GM21423 (cell line): ENCODE measurements around the gene SLC18A3.

Experiments used
- ATAC-seq: cut with Tn5 transposase; IDR thresholded peaks from one replicate; pipeline ENCODE4 v1.9.1; 2021; ENCODE audit warnings: mild to moderate bottlenecking, moderate library complexity; ENCODE audit not compliant: unreplicated experiment

The SLC18A3 gene

DNA sequence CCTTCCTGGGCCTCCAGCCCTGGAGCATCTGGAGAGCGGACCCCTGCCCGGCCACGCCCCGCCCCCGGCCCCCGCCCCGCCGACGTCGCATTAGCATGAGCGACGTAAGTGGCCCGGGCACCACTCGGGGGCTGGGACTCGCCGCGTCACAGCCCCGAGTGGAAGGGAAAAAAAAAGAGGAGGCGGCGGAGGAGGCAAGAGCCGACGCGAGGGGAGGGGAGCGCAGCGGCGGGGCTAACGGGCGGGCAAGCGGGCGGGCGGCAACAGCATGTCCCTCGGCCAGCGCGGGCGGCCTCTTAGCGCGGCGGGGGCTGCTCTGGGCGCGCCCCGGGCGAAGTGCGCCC is at the start of gene SLC18A3:
Gene SLC18A3 (plus strand): TSS at position 197 of the 344 bp plus-strand sequence. CDS start 431 bp downstream, outside the sequence.
- no peak for ATAC-seq

DNA sequence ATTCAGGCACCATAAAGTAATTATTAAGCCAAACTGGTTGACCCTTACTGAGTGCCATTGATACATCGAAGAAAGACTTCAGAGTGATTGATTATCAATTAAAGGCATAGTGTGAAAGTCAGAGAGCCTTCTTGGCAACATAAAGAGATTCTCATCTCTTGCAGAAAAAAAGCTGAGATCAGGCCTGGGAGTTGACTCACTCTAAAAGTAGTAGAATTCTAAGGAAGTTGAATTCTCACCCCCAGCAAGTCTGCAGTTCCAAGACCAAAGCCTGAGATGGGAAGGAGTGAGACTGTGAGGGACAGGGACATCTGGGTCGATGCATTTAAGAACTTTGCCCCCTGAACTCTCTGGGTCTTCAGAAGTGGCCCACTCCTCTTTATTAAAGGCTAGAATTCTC is 49.6 kb upstream of the SLC18A3 start:
- ATAC-seq = no peak

DNA sequence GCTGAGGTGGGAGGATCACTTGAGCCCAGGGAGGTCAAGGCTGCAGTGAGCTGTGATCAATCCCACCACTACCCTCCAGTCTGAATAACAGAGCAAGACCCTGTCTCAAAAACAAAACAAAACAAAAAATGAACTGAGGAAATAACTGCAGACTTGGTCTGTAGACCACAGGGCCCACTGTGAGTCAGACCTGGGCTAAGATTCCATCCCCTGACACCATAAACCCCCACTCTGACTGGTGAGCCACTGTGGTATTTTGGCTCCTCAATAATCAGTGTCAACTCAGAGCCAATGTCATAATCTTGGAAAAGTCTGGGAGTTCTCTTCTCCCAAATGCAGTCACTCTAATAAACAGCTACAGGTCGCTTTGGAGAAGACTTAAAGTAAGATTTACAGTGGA is 47.2 kb upstream of the SLC18A3 start:
- no peak for ATAC-seq

DNA sequence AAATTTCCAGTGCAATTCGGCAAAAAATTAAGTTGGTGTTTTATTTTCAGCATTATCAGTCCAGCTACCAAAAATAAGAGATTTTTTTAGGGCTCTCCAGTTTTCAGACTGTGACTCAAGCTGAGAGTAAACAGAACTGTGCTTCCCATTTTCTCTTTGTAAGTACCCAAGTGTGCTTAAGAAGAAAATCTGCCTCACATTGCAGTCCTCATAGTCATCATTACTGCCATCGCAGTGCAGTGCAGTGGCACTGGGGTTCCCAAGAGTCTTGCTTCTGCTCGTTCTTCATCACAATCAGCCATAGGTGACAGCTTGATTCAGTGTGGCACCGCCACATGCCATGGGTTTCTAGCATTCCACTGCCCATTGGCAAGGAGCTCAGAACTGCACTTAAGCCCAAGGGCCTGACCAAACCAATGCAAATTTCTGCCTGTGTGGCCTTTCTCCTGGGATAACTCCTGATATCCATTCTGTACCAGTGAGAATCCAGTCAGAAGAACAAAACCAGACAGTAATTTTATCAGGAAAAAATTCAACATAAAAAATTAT is 45.6 kb upstream of the SLC18A3 start:
- ATAC-seq = no peak

DNA sequence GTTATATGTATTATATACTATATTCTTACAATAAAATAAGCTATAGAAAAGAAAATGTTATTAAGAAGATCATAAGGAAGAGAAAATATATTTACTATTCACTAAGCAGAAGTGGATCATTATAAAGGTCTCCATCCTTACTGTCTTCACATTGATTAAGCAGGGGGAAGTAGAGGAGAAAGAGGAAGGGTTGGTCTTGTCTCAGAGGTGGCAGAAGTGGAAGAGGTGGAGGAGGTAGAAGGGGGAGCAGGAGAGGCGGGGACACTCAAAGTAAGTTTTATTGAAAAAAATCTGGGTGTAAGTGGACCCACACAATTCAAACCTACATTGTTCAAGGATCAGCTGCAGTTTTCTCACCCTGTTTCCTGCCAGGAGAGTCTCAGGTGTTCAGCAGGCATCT is 42.3 kb upstream of the SLC18A3 start:
- peak; percentile 13 for ATAC-seq

DNA sequence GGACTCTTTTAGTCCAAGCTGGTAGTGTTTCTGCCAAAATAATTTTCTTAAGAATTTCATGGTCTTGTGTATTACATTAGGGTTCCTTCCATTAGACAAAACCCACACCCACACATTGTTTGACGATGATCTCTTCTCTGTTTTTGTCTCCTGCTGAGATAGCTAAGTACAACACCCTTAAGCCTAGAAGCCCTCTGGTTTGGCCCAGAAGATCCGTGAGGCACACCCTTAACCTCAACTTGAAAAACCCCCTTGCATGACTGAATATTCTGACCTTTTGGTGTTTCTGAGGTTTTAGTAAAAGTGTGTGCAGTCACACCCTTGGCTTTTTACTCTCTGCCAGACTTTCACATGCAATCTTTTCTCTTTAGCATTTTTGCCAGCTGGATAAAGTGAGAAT is 41.9 kb upstream of the SLC18A3 start:
- peak; percentile 65 for ATAC-seq

DNA sequence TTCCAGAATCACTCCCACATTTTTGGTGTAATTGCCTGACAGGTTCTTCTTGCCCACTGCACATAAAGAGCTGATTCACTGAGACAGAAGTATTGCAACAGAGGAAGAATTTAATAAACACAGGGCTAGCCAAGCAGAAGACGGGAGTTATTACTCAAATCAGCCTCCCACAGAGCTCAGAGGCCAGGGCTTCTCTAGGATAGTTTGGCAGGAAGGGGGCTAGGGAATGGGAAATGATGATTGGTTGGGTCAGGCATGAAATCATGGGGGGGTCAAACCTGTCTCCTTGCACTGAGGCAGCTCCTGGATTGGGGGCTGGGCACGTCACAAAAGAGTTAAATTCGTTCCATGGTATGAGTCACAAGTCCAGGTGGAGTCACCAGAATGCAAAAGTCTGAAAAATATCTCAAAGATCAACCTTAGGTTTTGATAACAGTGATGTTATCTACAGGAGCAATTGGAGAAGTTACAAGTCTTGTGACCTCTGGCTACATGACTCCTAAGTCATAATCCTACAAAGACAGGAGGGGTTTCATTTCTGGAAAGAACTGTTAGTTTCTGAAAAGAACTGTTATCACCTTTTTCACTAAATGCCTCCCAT is 41.0 kb upstream of the SLC18A3 start:
- no peak for ATAC-seq

DNA sequence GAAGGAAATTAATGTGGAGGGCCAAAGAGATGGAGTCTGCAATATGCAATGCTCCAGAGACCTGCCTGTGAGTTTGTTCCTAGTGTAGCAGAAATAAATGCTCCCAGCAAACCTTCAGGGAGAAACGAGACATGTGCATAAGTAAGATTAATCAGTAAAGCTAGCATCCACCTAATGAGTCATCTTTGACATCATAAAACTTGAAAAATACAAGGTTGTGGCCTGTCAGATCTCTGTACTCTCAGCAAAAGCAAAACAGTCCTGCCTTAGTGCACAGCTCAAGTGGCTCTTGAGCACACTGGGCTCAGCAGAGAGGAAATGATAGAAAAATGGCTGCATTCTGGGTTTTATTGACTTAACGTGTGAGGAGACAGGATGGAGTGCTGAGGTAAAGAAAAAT is 38.7 kb upstream of the SLC18A3 start:
- no peak for ATAC-seq

DNA sequence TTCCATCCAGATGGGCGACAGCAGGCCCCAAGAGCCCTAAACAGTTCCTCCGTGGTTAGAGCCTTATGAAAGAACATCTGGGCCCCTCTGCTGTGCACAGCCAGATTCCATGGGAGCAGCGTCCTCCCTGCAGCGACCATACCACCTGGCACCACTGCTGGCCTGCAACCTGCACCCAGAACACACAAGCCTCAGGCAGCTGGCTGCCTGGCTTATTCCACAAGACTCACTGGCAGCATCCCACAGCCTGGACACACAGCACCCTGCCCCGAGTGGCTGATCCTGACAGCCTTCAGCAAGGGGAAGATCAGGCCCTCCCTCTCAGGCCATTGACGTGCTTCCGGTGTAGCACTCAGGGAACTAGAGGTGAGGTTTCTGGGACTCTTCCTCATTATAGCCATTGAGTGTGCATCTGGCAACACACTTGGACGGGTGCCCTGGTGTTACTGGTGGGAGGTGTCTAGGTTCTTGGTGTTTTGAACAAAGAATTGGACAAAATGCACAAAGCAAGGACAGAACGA is 37.5 kb upstream of the SLC18A3 start:
- no peak for ATAC-seq

DNA sequence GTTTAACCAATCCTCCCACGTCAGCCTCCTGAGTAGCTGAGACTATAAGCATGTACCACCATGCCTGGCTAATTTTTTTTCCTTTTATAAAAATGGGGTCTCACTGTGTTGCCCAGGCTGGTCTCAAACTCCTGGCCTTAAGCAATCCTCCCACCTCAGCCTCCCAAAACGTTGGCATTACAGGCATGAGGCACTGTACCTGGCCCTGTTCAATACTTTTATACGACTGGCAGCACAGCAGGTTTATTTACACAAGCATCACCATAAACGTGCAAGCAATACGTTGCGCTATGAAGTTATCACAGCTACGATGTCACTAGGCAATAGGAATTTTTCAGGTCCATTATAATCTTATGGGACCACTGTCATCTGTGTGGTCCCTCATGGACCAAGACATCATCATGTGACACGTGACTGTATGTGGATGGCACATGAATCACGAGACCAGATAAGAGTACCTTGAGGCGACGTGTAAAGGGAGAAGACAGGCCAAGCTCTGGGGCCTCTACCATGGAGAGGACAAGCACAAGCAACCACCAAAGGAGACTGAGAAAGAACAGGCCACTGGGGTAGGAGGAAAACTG is 34.5 kb upstream of the SLC18A3 start:
- no peak for ATAC-seq

DNA sequence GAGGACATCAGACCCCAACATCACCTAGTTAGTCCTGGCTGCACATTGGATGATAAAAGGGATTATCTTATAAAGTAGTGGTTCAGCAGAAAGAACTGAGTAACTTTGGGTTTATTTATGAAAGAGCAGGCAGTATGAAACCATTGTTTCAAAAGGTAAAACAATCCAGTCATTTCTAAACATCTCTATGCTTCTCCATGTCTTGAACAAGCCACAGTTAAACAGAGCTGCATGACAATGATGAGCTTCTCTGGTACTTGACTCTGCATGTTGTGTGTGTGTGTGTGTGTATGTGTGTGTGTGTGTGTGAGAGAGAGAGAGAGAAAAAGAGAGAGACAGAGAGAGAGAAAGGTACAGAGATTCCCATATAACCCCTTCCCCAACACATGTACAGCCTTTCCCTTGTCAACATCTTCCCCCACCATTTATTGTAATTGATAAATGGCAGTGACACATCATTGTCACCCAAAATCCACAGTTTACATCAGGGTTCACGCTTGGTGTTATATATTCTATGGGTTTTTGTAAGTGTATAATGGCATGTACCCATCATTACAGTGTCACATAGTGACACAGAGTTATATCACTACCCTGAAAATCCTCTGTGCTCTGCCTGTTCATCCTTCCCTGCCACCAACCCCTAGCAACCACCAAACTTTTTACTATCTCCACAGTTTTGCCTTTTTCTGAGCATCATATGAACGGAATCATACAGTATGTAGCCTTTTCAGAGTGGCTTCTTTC is 32.8 kb upstream of the SLC18A3 start:
- ATAC-seq = no peak

DNA sequence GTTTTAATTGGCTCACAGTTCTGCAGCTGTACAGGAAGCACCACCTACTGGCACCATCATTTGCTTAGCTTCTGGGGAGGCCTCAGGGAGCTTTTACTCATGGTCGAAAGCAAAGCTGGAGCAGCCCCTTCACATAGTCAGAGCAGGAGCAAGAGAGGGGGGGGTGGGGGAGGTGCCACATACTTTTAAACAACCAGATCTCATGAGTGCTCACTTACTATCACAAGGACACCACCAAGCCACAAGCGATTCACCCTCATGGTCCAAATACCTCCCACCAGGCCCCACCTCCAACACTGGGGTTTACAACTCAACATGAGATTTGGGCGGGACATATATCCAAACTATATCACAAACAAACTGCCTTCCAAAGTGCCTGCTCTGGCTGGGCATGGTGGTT is 31.7 kb upstream of the SLC18A3 start:
- no peak for ATAC-seq

DNA sequence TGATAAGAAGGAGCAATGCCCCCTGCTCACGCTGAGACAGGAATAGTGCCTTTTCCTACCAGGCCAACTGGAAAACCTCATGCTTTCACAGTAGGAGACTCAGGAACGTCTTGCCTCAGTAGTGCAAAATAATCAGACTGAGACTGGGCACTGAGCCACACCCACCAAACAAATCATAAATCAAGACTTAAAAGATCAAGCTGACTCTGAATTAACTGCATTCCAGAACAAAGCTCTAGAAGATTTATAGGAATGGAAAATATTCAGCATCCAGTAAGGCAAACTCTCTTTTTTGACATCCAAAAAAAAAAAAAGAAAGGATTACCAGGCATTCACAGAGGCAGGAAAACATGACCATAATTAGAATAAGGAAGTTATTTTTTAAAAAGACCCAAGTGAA is 30.5 kb upstream of the SLC18A3 start:
- no peak for ATAC-seq

DNA sequence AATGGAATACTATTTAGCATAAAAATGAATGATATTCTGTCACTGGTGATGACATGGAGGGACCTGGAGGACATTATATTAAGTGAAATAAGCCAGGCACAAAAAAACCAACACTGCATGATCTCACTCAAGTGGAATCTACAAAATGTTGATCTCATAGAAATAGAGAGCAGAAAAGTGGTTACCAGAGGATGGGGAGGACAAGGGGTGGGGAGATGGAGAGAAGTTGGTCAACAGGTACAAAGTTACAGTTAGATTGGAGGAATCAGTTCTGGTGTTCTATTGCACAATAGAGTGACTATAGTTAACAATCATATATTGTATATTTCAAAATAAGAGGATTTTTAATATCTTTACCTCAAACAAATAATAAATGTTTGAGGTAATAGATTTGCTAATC is 24.7 kb upstream of the SLC18A3 start:
- ATAC-seq = no peak

DNA sequence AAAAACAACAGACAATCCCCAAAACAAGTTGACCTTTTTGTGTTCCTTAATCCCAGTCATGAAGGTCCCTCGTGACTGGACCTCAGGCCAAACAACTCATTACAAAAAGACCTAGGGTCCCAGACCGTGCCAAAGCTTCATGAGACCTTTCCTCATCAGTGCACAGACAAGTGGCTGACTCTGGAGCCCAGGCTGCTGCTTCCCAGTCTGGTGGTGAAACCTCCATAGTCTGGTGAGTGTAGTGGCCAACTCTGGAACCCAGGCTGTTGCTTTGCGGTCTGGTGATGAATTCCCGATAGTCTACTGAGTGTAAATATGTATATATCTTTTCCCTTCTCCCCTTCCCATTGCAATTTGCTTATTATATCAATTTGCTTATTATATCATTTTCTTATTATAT is 22.1 kb upstream of the SLC18A3 start:
- ATAC-seq = no peak

DNA sequence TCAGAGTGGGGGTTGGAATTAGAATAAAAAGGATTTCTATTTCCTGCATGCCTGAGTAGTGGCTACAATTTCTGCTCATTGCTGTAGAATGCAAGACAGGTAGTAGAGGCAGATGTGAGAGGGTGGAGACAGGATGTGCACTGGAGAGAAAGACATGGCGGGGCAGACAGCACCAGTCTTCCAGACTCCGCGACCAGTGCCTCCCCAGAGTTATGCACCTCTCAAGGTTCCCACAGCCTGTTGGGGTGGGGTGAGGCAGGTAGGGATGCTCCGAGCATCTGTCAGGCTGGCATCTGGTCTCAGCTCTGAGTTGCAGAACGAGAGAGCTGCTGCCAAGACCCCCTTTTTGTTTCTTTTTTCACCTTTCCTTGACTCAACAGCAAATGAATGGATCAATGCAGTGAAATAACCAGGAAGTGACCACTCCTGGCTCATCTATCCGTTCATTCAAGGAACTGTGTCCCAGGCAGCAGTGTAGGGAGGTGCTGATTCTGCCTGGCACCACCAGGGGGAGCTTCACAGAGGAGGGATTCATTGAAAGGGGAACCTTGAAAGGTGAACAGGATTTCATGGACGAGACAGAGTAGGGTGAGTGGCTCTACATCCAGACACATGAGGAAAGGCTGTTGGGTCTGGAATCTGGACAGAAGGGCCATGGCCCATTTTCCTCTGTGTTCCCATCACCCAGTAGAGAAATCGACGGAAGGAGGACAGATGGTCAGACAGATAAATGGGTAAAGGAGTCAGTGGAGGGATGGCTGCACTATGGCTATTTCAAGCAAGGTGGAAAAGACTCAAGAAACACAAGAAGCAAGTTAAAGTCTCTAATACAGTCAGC is 17.2 kb upstream of the SLC18A3 start:
- ATAC-seq = no peak

DNA sequence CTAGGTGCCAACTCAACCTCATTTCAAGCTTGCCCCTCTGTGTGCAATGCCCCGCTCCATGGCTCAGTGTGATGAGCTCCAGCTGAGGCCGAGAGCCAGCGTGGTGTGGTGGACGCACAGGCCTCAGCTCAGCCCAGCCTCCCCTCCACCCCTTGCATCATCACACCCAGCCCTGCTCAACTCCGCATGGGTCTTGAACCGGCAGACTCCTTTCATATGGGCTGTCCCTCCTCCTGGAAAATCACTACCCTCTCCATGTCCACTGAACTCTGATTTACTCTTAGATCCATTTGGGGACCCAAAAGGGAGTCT is 16.6 kb upstream of the SLC18A3 start:
- ATAC-seq = no peak

DNA sequence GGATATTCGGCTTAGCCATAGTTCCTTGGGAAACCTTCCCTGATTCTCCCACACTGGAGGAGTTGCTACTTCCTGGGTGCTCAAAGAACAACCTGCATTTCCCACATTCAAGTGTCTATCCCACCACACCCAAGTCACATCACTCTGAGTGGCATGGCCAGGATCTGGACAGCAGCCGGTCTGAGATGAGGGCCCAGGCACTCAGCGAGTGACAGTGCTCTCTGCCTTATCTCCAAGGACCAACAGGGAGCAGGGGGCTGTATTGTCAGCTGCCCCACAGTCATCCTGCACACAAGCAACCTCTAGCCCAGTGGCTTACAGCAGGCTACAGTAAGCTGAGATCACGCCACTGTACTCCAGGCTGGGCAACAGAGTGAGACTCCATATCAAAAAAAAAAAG is 16.1 kb upstream of the SLC18A3 start:
- no peak for ATAC-seq

DNA sequence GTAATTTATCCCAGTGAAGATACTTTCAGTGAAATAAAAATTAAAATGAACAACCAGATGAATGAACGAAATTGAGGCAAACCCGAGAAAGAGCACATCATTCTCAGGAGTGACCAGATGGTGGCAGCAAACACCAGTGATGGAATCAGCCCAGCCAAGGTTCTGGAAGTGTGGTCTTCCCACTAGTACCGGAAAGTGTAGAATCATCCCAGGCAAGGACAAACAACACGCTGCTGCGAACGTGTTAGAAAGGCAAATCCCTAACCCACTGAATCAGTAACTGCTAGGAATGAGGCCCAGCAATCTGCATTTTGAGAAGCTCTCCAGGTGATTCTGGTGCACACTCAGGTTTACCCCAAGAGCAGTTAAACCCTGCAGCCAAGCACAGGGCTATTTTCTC is 15.5 kb upstream of the SLC18A3 start:
- ATAC-seq = no peak

DNA sequence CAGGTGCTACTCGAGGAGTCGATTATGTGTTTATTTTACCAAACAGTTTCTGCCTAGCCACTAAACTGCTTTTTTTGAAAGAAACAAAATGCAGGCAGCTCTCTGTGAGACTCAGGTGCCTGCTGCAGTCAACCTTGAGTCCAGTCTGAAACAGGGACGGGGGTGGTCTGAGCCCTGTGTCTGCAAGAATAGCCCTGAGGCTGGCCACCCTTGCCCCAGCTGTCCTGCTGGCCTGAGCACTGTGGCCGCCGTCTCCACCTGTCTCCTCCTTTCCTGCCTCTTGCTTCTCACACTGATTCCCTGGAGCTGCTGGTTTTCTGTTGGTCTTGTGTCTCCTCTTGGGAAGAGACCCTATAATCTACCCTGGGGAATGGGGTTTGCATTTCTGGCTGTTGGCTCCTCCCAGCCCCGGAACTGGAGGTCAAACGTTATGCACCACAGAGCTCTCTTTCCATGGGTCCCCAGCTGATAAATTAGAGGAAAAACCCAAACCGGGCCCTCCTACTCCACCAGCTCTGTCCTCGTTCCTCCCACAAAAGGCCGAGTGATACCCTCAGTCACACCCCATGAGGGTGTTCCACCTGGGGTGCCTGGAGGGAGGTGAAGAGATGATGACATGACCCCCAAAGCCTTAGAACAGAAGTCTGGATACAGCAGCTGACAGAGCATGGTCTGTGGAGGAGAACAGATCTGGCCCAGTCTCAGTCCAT is 15.0 kb upstream of the SLC18A3 start:
- ATAC-seq = no peak
